HCT116 (cell line): ENCODE results near the gene PIWIL4. TPM values are rescaled to one million over a fixed set of nuclear protein-coding genes. Genes with fewer than 3 reads are reported as not detected.
"Not testable (repeated sequence)": the region's sequence is repeated elsewhere in the genome, so short reads cannot be mapped to it uniquely, and the experiment has no call there.

Source experiments
- ATAC-seq: fragments of 200-7000 bp; cut with Tn5 transposase; 2 replicates; pipeline ENCODE4 v1.9.1; 2020; ENCODE audit warnings: mild to moderate bottlenecking, moderate library complexity
- BruUV-seq: library from RNA; stranded (reverse); fragments of 400-500 nt; replicated peaks from 2 replicates; lab custom pipeline; 2021; lab: Mats Ljungman, UMichigan
- CTCF ChIA-PET: fragments of 300-600 bp; sonication (Branson Sonifier 250); formaldehyde crosslinking; loops from one replicate; lab custom pipeline; 2021; ENCODE audit warnings: antibody characterized with exemption; lab: Charles Lee
- POLR2A ChIA-PET: fragments of 300-600, 350-600 bp; sonication (Branson Sonifier 250); formaldehyde crosslinking; loops from one replicate; lab custom pipeline; 2021; ENCODE audit warnings: antibody characterized with exemption; lab: Charles Lee
- RAD21 ChIA-PET, 2 experiments: fragments of 300-600 bp; sonication (Branson Sonifier 250); formaldehyde crosslinking; loops; one replicate each; lab custom pipeline; 2023; ENCODE audit warnings: low total read pairs in 2 of 2; ENCODE audit not compliant: uncharacterized antibody in 2 of 2, unreplicated experiment in 2 of 2, low non-redundant PET in 1 of 2; lab: Charles Lee
- DNase-seq: peaks from one replicate; pipeline ENCODE4 v3.0.0-alpha.2; 2010; ENCODE audit warnings: low read depth, low spot score
- H2AFZ ChIP-seq: fragments of 200-600 bp; shearing (Covaris generic), sonication (generic); 2 replicates; pipeline ENCODE4 v1.6.1; 2017; ENCODE audit warnings: low read depth, mixed run types, mixed read lengths, antibody characterized with exemption, low read length; ENCODE audit not compliant: poor library complexity, severe bottlenecking
- H3K27ac ChIP-seq: 2 replicates; pipeline ENCODE4 v1.5.1; 2012; ENCODE audit warnings: low read depth, low read length
- H3K27me3 ChIP-seq: fragments of 200-600 bp; sonication (generic); 2 replicates; pipeline ENCODE4 v1.6.1; 2016; ENCODE audit warnings: mixed run types, low read length, mixed read lengths; ENCODE audit not compliant: insufficient read depth
- H3K36me3 ChIP-seq, 2 experiments: fragments of 200-500 bp in 1 of 2; fragments of 200-600 bp in 1 of 2; sonication (Bioruptor generic) in 1 of 2; sonication (generic) in 1 of 2; 2 replicates each; pipeline versions ENCODE4 v1.5.1 to v1.6.1; 2014 to 2016; ENCODE audit warnings: low read length in 2 of 2, inconsistent platforms in 1 of 2, mixed read lengths in 1 of 2, mixed run types in 1 of 2; ENCODE audit not compliant: insufficient read depth in 2 of 2, control insufficient read depth in 1 of 2
- H3K4me1 ChIP-seq, 2 experiments: fragments of 200-600 bp in 1 of 2; sonication (generic) in 1 of 2; 2 replicates each; pipeline versions ENCODE4 v1.5.1 to v1.6.1; 2012 to 2017; ENCODE audit warnings: low read length in 2 of 2, inconsistent platforms in 1 of 2, mild to moderate bottlenecking in 1 of 2, mixed read lengths in 1 of 2, mixed run types in 1 of 2, moderate library complexity in 1 of 2; ENCODE audit not compliant: insufficient read depth in 2 of 2, control insufficient read depth in 1 of 2
- H3K4me2 ChIP-seq: fragments of 200-600 bp; sonication (generic); 2 replicates; pipeline ENCODE4 v1.6.1; 2017; ENCODE audit warnings: mixed run types, low read length, mixed read lengths
- H3K4me3 ChIP-seq, 2 experiments: fragments of 200-600 bp in 1 of 2; sonication (generic) in 1 of 2; replicated peaks in 1 of 2; 2 replicates each; pipeline ENCODE4 v1.5.1; 2011 to 2016; ENCODE audit warnings: low read length in 2 of 2, control low read depth in 1 of 2, low read depth in 1 of 2, mild to moderate bottlenecking in 1 of 2, mixed read lengths in 1 of 2, mixed run types in 1 of 2
- H3K79me2 ChIP-seq: fragments of 200-600 bp; sonication (generic); 2 replicates; pipeline ENCODE4 v1.6.1; 2017; ENCODE audit warnings: mild to moderate bottlenecking, mixed run types, low read length, moderate library complexity, mixed read lengths; ENCODE audit not compliant: insufficient read depth
- H3K9ac ChIP-seq: fragments of 200-600 bp; sonication (generic); 2 replicates; pipeline ENCODE4 v1.6.1; 2016; ENCODE audit warnings: low read length, mixed read lengths
- H3K9me2 ChIP-seq: fragments of 200-600 bp; sonication (generic), shearing (Covaris generic); 2 replicates; pipeline ENCODE4 v1.6.1; 2017; ENCODE audit warnings: mixed run types, mild to moderate bottlenecking, moderate library complexity; ENCODE audit not compliant: insufficient read depth
- H3K9me3 ChIP-seq, 2 experiments: fragments of 200-500 bp in 1 of 2; fragments of 200-600 bp in 1 of 2; sonication (Bioruptor generic) in 1 of 2; sonication (generic) in 1 of 2; 2 replicates each; pipeline ENCODE4 v1.6.1; 2014 to 2017; ENCODE audit warnings: low read length in 2 of 2, mixed read lengths in 2 of 2, inconsistent platforms in 1 of 2, low read depth in 1 of 2, mild to moderate bottlenecking in 1 of 2, mixed run types in 1 of 2, moderate library complexity in 1 of 2; ENCODE audit not compliant: control insufficient read depth in 1 of 2, insufficient read depth in 1 of 2
- H4K20me1 ChIP-seq: fragments of 200-600 bp; sonication (generic), shearing (Covaris generic); 2 replicates; pipeline ENCODE4 v1.6.1; 2017; ENCODE audit warnings: mixed run types, mild to moderate bottlenecking, moderate library complexity; ENCODE audit not compliant: insufficient read depth
- CEBPB ChIP-seq: IDR thresholded peaks from 2 replicates; pipeline ENCODE4 v1.6.1; 2012; ENCODE audit warnings: low read depth
- EGR1 ChIP-seq: IDR thresholded peaks from 2 replicates; pipeline ENCODE4 v1.6.1; 2012; ENCODE audit warnings: low read depth
- POLR2A ChIP-seq: IDR thresholded peaks from 2 replicates; pipeline ENCODE4 v1.7.0; 2011; ENCODE audit warnings: borderline replicate concordance; ENCODE audit not compliant: insufficient read depth, insufficient read length; ENCODE audit errors: extremely low read depth
- ZFX ChIP-seq: fragments of 450-650 bp; IDR thresholded peaks from 2 replicates; pipeline ENCODE4 v1.6.1; 2017
- ZNF274 ChIP-seq: fragments of 200-500 bp; sonication (Bioruptor generic); IDR thresholded peaks from 2 replicates; pipeline ENCODE4 v1.6.1; 2014; ENCODE audit warnings: mild to moderate bottlenecking, low read depth, low read length, inconsistent platforms
- intact Hi-C: fragments of 100-400 bp; cut with micrococcal nuclease; formaldehyde crosslinking; loops from 2 replicates; pipeline ENCODE4 v1.10.0; 2022
- total RNA-seq: library from RNA; stranded (reverse); gene quantifications from one replicate; pipeline ENCODE4 v1.2.1, GENCODE V29; 2021; ENCODE audit not compliant: unreplicated experiment

Gene PIWIL4
- total RNA-seq, 1 experiment from 2014 or later = 0.34 TPM

DNA sequence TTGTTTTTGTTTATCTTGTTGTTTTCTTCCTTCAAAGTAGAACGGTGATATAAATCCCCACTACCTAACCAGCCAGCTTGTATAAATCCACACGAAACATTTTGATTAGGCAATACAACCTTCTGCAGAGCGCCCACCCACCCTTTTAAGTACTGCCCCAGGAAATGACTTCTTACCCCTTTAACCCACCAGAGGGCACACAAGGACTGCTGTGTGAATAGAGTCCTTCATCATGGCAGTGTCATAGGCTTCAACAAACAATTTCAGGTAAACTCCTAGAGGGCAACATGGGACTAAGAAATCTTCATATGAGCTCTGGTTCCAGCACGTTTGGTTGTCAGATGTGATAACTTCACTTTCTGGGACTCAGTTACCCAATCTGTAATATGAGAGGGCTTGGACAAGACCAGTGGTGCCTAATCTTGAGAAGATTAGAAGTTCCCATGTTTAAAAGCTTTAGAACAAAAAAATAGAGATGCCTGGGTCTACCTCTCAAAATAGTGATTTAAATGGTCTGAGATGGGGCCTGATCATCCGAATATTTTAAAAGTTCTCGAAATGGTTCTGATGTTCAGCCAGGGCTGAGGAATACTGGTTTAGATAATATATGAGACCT is 56.1 kb downstream of the PIWIL4 start (continued):
- no peak for TF ChIP-seq ZNF274
- TF ChIP-seq CEBPB = no peak
- no peak for TF ChIP-seq ZFX
- no peak for TF ChIP-seq POLR2A
- no peak for TF ChIP-seq EGR1

GRCh38 chr11:94625422-94625821 is 58.3 kb downstream of the PIWIL4 start:
- H3K27me3 ChIP-seq, H3K9ac ChIP-seq, H3K4me1 ChIP-seq, RAD21 ChIA-PET, CTCF ChIA-PET, H2AFZ ChIP-seq, H3K4me3 ChIP-seq, H3K79me2 ChIP-seq, H3K4me2 ChIP-seq, ATAC-seq, intact Hi-C loops, DNase-seq, H3K27ac ChIP-seq, H3K9me3 ChIP-seq, BruUV-seq, H3K36me3 ChIP-seq, H4K20me1 ChIP-seq, POLR2A ChIA-PET, H3K9me2 ChIP-seq: not testable (repeated sequence)

DNA sequence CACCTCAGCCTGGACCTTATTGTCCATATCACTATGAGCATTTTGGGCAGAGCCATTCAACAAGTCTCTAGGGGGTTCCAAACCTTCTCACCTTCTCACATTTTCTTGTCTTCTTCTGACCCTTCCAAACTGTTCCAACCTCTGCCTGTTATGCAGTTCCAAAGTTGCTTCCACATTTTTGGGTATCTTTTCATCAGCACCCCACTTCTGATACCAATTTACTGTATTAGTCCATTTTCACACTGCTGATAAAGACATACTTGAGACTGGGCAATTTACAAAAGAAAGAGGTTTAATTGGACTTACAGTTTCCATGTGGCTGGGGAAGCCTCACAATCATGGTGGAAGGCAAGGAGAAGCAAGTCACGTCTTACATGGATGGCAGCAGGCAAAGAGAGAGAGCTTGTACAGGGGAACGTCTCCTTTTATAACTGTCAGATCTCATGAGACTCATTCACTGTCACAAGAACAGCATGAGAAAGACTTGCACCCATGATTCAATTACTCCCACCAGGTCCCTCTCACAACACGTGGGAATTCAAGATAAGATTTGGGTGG is 59.9 kb downstream of the PIWIL4 start:
- POLR2A ChIA-PET, H3K9ac ChIP-seq, H3K4me3 ChIP-seq, H3K27ac ChIP-seq, H3K36me3 ChIP-seq, RAD21 ChIA-PET, H3K27me3 ChIP-seq, H3K4me2 ChIP-seq, H3K9me3 ChIP-seq, BruUV-seq, H3K79me2 ChIP-seq, CTCF ChIA-PET, H3K4me1 ChIP-seq, DNase-seq, intact Hi-C loops, H2AFZ ChIP-seq, ATAC-seq, H4K20me1 ChIP-seq, H3K9me2 ChIP-seq: not testable (repeated sequence)
